NT2/D1 (cell line): Measurements from ENCODE around the gene FKRP.

Experiments used
- DNase-seq: peaks from one replicate; pipeline ENCODE4 v3.0.0-alpha.2; 2011; ENCODE audit warnings: low read depth, low spot score
- H3K27me3 ChIP-seq: 2 replicates; pipeline ENCODE4 v1.6.0; 2011; ENCODE audit warnings: mild to moderate bottlenecking; ENCODE audit not compliant: insufficient read length, insufficient read depth
- H3K36me3 ChIP-seq: 2 replicates; pipeline ENCODE4 v1.6.1; 2011; ENCODE audit warnings: mild to moderate bottlenecking, low read length, mixed read lengths; ENCODE audit not compliant: insufficient read depth, insufficient read length
- H3K4me1 ChIP-seq: 2 replicates; pipeline ENCODE4 v1.5.1; 2011; ENCODE audit not compliant: insufficient read depth, insufficient read length
- H3K4me3 ChIP-seq: 2 replicates; pipeline ENCODE4 v1.5.1; 2011; ENCODE audit warnings: low read depth; ENCODE audit not compliant: insufficient read length
- H3K9ac ChIP-seq: 2 replicates; pipeline ENCODE4 v1.6.0; 2011; ENCODE audit warnings: low read depth; ENCODE audit not compliant: insufficient read length
- H3K9me3 ChIP-seq: 2 replicates; pipeline ENCODE4 v1.5.1; 2011; ENCODE audit warnings: mild to moderate bottlenecking, low read length; ENCODE audit not compliant: insufficient read depth
- SUZ12 ChIP-seq: IDR thresholded peaks from 2 replicates; pipeline ENCODE4 v1.6.1; 2011; ENCODE audit not compliant: insufficient read length, insufficient read depth; ENCODE audit errors: extremely low read depth
- YY1 ChIP-seq: IDR thresholded peaks from 2 replicates; pipeline ENCODE4 v1.6.1; 2011; ENCODE audit not compliant: insufficient read length, insufficient read depth
- ZNF274 ChIP-seq: IDR thresholded peaks from 2 replicates; pipeline ENCODE4 v1.6.1; 2011; ENCODE audit warnings: mild to moderate bottlenecking, low read depth, low read length

FKRP gene

DNA sequence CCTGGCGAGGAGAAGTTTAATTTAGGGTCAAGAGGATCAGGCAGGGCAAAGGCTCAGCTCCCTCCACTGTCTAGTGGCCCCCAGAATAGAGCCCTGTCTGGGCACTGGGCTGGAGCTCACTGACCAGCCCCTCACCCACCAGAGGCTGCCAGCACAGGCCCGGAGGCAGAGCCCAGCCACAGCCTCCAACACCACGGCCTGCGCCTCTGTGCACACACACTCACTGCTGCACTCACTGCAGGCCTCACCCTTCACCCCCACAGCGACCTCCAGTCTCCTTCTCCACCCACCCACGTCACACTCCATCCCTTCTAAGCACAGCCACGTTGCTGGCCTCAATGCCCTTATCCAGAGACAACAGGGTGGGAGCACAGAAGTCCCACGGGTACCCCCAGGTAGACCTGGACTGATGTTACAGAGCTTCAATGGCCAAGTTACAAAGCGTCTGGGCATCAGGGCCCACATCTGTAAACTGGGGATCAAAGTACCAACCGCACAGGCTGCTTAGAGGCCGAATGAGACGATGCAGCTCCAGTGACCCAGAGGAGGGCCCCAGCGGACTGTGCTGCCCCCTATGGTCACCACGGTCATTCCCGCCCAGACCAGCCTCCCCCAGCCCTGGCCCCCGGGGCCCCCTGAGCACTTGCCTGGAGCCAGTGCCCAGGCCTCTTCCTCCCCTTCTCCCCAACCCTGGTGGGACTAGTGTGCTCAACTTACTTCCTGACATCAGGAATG lies 24.4 kb upstream of the FKRP start:
- no peaks in the 10 kb centered on the region for H3K27me3 ChIP-seq
- no peaks in the 10 kb centered on the region for H3K9me3 ChIP-seq
- no peak for DNase-seq
- peaks cover 72% of the 10 kb centered on the region for H3K36me3 ChIP-seq
- H3K9ac ChIP-seq: no peak overlapping the region
- no peak overlapping the region for H3K4me3 ChIP-seq
- no peak for TF ChIP-seq SUZ12
- TF ChIP-seq ZNF274: no peak
- TF ChIP-seq YY1: no peak
- peaks cover 10% of the 10 kb centered on the region for H3K4me1 ChIP-seq

DNA sequence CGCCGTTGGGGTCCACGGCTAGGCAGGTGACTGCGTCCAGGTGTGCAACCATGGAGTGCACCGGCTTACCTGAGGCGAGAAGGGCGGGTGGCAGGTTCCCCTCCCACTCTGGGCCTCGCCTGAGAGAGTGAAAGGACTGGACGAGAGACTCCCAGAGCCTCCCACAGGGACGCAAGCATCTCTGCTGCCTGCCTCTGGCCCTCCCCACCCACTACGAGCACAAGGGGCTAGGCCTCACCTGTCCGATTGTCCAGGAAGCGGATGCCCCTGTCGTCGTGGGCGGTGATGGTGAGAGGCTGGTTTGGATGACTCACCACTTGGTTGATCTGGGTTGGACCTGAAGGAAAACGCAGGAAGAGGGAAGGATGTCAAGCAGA lies 23.9 kb upstream of the FKRP start:
- Histone ChIP-seq H3K36me3 (peaks cover 78% of the 10 kb centered on the region), H3K9ac (peak overlapping the region; percentile 17), H3K4me1 (peaks cover 16% of the 10 kb centered on the region)

DNA sequence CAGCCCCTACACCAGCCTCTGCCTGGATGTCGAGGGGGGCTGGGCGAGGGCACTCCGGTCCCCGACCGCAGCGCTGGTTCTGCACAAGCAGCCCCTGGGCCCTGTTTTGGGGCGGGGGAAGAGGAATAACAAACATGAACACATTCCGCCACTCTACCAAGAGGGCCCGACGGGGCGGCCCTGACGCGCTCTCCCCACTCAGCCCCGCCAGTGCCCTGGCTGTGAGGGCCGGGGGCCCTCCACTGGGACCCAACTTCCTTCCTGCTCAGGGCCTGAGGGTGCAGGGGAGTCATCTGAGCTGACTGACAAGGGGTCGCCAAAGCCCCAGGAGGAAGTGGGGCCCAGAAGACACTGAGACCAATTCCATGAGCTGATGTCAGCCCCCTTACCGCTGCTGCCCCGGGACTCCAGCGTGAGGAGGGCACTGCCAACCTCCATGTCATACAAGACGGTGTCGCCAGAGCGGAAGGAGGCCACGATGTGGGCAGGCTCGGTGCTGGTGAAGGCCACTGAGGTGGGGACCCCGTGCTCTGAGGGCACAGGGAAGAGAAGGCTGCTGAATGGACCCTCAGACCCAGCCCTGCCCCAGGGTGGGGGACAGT lies 23.3 kb upstream of the FKRP start:
- Histone ChIP-seq H3K9ac (peak overlapping the region; percentile 17), H3K36me3 (peaks cover 82% of the 10 kb centered on the region), H3K4me1 (peaks cover 19% of the 10 kb centered on the region), H3K9me3 (no peaks in the 10 kb centered on the region), H3K4me3 (no peak overlapping the region), H3K27me3 (no peaks in the 10 kb centered on the region)
- no peak for DNase-seq
- TF ChIP-seq SUZ12: no peak
- TF ChIP-seq ZNF274: no peak
- TF ChIP-seq YY1: no peak

More for the DNA sequence above, 23.9 kb upstream of the FKRP start:
- no peak for DNase-seq
- TF ChIP-seq SUZ12: no peak
- no peak for TF ChIP-seq ZNF274
- no peak for TF ChIP-seq YY1
- Histone ChIP-seq H3K4me3 (no peak overlapping the region), H3K27me3 (no peaks in the 10 kb centered on the region), H3K9me3 (no peaks in the 10 kb centered on the region)

DNA sequence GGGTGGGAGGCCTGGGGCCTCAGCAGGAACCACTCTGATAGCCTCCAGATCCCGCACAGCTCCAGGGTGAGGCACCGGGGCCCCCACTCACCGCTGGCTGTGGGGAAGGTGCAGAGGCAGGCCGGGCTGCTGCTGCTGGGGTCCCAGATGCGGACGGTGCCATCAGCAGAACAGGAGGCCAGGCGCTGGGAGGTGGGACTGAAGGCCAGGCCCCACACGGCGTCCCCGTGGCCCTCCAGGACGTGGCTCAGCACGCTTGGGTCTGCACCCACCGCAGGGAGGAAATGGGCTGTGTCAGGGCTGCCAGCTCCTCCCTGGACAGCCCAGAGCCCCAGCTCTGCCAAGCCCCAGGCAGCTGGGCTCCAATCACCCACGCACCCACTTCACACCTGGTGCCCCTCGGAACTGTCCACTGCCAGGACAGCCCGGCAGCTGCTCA lies 22.8 kb upstream of the FKRP start:
- H3K27me3 ChIP-seq: no peaks in the 10 kb centered on the region
- no peak for DNase-seq
- TF ChIP-seq SUZ12 (no peak), ZNF274 (no peak), YY1 (no peak)
- H3K4me1 ChIP-seq: peaks cover 22% of the 10 kb centered on the region
- no peak overlapping the region for H3K9ac ChIP-seq
- H3K4me3 ChIP-seq: no peak overlapping the region
- H3K9me3 ChIP-seq: no peaks in the 10 kb centered on the region
- H3K36me3 ChIP-seq: peaks cover 83% of the 10 kb centered on the region

DNA sequence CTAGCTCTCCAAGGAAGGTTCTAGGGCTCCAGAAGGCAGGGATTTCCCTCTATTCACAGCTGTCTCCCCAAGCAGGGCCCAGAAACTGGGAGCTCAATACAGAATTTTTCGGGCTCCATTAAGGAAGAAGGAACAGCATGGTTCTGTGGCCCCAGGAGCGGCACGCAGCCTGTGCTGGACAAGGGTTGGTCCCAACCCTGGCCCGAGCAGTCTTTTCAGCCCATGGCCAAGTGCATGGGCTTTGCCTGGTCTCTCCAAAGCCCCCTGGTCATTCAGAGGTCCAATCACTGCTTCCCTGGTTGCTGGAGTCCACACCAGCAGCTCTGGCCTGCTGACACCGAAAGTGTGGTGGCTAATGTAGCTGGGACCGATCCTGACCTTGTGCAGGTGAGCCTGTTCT lies 22.4 kb upstream of the FKRP start:
- Histone ChIP-seq H3K9ac (no peak overlapping the region), H3K4me3 (no peak overlapping the region), H3K36me3 (peaks cover 84% of the 10 kb centered on the region), H3K9me3 (no peaks in the 10 kb centered on the region), H3K27me3 (no peaks in the 10 kb centered on the region), H3K4me1 (peaks cover 25% of the 10 kb centered on the region)
- TF ChIP-seq YY1: no peak
- TF ChIP-seq SUZ12: no peak
- no peak for TF ChIP-seq ZNF274
- DNase-seq: no peak

DNA sequence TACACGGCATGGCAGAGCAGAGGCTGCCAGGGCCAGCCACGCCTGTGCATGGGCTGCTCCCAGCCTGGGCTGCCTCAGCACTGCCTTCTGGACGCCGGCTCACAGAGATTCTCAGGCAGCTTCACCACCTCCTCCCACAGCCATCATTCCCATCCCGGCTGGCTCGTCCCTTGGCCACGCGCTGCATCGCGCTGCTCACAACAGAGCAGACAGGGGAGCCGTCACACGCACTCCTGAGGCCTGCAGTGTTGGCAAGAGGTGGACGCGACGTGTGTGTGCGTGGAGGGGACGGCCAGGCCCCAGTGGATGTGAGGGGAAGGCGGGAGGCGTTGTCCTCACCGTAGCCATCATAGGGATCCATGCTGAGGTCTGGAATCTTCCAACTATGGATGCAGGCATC lies 21.4 kb upstream of the FKRP start:
- no peak overlapping the region for H3K4me3 ChIP-seq
- TF ChIP-seq YY1 (no peak), ZNF274 (no peak), SUZ12 (no peak)
- H3K27me3 ChIP-seq: no peaks in the 10 kb centered on the region
- peaks cover 88% of the 10 kb centered on the region for H3K36me3 ChIP-seq
- H3K9me3 ChIP-seq: no peaks in the 10 kb centered on the region
- peaks cover 32% of the 10 kb centered on the region for H3K4me1 ChIP-seq
- no peak for DNase-seq
- H3K9ac ChIP-seq: no peak overlapping the region

DNA sequence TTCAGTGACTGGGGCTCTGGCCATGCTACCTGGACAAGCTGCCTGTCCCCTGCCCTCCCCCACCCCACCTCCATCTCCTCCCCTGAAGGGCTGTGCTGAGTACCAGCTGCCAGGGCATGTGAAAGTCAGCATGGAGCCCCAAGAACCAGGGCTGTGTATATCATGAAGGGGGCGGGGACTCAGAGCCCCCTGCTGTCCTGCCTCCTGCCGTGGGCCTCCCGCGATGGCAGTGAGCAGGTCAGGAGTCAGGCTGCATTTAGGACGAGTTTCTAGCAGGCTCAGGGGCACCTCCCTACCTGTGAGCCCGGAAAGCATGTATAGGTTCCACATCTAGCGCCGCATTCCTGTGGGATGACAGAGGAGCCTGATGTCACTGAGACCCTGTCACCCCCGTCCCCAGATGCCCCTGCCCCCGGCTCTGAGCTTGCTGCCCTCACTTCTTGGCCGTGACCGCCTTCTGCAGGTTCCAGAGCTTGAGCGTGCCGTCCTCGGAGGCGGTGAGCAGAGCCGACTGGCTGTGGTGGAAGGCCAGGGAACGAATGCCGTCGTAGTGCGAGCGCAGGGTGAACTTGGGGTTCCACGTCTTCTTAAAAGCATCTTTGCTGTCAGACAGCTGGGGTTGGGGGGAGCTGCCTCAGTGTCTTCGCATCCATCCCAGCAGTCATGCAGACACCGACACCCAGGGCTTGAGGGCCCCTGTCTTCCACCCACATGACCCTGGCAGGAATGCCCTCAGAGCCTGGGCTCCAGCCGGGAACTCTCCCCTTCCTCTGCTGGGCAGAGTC lies 20.6 kb upstream of the FKRP start:
- Histone ChIP-seq H3K36me3 (peaks cover 96% of the 10 kb centered on the region), H3K9me3 (no peaks in the 10 kb centered on the region), H3K27me3 (no peaks in the 10 kb centered on the region), H3K9ac (peak overlapping the region; percentile 28), H3K4me3 (no peak overlapping the region), H3K4me1 (peaks cover 32% of the 10 kb centered on the region)
- TF ChIP-seq ZNF274 (no peak), YY1 (no peak), SUZ12 (no peak)
- no peak for DNase-seq
